HepG2 (cell line): Measurements from ENCODE around the gene PRM2. TPM values are rescaled to one million over a fixed set of nuclear protein-coding genes. Genes with fewer than 3 reads are reported as not detected.

Source experiments
- AHR ChIP-seq: IDR thresholded peaks from 2 replicates; pipeline ENCODE4 v1.6.1; 2018; ENCODE audit warnings: missing genetic modification reagents, missing compliant biosample characterization
- GATAD1 ChIP-seq: IDR thresholded peaks from 2 replicates; pipeline ENCODE4 v1.6.1; 2016; ENCODE audit warnings: missing genetic modification reagents, missing compliant biosample characterization
- NONO ChIP-seq, 2 experiments: fragments of 450-650 bp in 1 of 2; sonication (generic) in 1 of 2; formaldehyde crosslinking in 1 of 2; IDR thresholded peaks in 1 of 2; conservative IDR thresholded peaks in 1 of 2; 2 replicates each; pipeline versions ENCODE4 v1.6.1 to v1.8.0; 2017 to 2022; ENCODE audit warnings: mild to moderate bottlenecking in 1 of 2, missing genetic modification reagents in 1 of 2, moderate library complexity in 1 of 2
- PTBP1 ChIP-seq: fragments of 200-400 bp; formaldehyde crosslinking; IDR thresholded peaks from 2 replicates; pipeline ENCODE4 v1.6.1; 2018; ENCODE audit warnings: low read length, low read depth; ENCODE audit not compliant: poor library complexity, severe bottlenecking
- SIN3A ChIP-seq: IDR thresholded peaks from 2 replicates; pipeline ENCODE4 v1.6.1; 2011; ENCODE audit warnings: low read depth, mild to moderate bottlenecking, control low read depth, low read length, borderline replicate concordance
- polyA plus RNA-seq, 8 experiments: library from polyadenylated mRNA; depleted of rRNA in 3 of 8; stranded (reverse) in 7 of 8; unstranded in 1 of 8; fragments of >200 nt; fragmentation: Illumina TruSeq in 4 of 8; extraction: Trizol in 4 of 8; gene quantifications; 2 replicates each; pipeline versions ENCODE4 v1.2.1 to v1.2.3, GENCODE V29; 2011 to 2016; ENCODE audit warnings: low read depth in 4 of 8, missing spikeins in 1 of 8, mixed read lengths in 1 of 8; ENCODE audit not compliant: insufficient read depth in 1 of 8
- total RNA-seq, 5 experiments: library from RNA; depleted of rRNA; stranded (reverse); fragments of >200 nt; fragmentation: Illumina TruSeq; extraction: Trizol; gene quantifications; 2 replicates each; pipeline ENCODE4 v1.2.3, GENCODE V29; 2016; ENCODE audit warnings: low read depth in 1 of 5
- TF ChIP-seq, protein P1 (sequence below): sonication (generic); formaldehyde crosslinking; conservative IDR thresholded peaks from 2 replicates; pipeline ENCODE4 v1.8.1; 2023; ENCODE audit warnings: missing genetic modification reagents
- TF ChIP-seq, protein P2 (sequence below): sonication (generic); formaldehyde crosslinking; IDR thresholded peaks from 2 replicates; pipeline ENCODE4 v1.4.0; 2020; ENCODE audit warnings: mild to moderate bottlenecking, low read depth, missing genetic modification reagents
- TF ChIP-seq, protein P3 (sequence below): fragments of 450-650 bp; IDR thresholded peaks from 2 replicates; pipeline ENCODE4 v1.6.1; 2017; ENCODE audit warnings: mild to moderate bottlenecking
- TF ChIP-seq, protein P4 (sequence below): sonication (generic); formaldehyde crosslinking; IDR thresholded peaks from 2 replicates; pipeline ENCODE4 v1.5.0; 2020; ENCODE audit warnings: missing genetic modification reagents
- TF ChIP-seq, protein P5 (sequence below): sonication (generic); formaldehyde crosslinking; IDR thresholded peaks from 2 replicates; pipeline ENCODE4 v1.9.0; 2021; ENCODE audit warnings: missing genetic modification reagents, borderline replicate concordance
- TF ChIP-seq, protein P6 (sequence below), 2 experiments: IDR thresholded peaks; 2 replicates each; pipeline ENCODE4 v1.6.1; 2011 to 2012; ENCODE audit warnings: low read length in 2 of 2, borderline replicate concordance in 1 of 2, low read depth in 1 of 2, mild to moderate bottlenecking in 1 of 2, moderate library complexity in 1 of 2
- TF ChIP-seq, protein P7 (sequence below): sonication (generic); formaldehyde crosslinking; IDR thresholded peaks from 2 replicates; pipeline ENCODE4 v1.8.0; 2022; ENCODE audit warnings: mild to moderate bottlenecking, missing genetic modification reagents, borderline replicate concordance

PRM2 gene
- total and polyA plus RNA-seq, 2 of the 13 experiments (the other 11 are each of a cell fraction or from before 2014, with no cell fraction given): 0.54 TPM; not detected in 1

DNA sequence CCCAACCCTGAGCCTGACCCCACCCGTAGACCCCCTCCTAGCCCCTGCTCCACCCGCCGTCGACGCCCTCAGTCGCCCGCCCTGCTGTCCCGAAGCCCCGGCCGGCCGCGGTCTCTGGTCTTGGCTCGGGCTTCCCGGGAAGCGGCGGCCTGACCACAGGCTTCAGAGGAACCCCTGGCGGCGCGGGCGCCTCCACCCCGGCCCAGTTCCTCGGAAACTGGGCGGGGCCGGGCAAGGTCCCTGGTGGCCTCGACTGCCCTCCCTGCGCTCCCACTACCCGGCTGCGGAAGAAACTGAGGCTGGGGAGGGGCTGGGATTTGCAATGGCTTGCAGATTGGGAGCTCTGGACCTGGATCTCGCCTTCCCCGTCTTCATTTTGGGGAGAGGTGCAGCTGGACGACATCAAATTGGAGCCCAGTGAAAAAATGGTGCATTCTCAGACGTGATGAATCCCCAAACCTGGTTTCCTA lies 19.6 kb downstream of the PRM2 start (continued):
- TF ChIP-seq, protein P1, sequence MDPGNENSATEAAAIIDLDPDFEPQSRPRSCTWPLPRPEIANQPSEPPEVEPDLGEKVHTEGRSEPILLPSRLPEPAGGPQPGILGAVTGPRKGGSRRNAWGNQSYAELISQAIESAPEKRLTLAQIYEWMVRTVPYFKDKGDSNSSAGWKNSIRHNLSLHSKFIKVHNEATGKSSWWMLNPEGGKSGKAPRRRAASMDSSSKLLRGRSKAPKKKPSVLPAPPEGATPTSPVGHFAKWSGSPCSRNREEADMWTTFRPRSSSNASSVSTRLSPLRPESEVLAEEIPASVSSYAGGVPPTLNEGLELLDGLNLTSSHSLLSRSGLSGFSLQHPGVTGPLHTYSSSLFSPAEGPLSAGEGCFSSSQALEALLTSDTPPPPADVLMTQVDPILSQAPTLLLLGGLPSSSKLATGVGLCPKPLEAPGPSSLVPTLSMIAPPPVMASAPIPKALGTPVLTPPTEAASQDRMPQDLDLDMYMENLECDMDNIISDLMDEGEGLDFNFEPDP (CRISPR knock-in tag): no peak
- TF ChIP-seq, protein P2, sequence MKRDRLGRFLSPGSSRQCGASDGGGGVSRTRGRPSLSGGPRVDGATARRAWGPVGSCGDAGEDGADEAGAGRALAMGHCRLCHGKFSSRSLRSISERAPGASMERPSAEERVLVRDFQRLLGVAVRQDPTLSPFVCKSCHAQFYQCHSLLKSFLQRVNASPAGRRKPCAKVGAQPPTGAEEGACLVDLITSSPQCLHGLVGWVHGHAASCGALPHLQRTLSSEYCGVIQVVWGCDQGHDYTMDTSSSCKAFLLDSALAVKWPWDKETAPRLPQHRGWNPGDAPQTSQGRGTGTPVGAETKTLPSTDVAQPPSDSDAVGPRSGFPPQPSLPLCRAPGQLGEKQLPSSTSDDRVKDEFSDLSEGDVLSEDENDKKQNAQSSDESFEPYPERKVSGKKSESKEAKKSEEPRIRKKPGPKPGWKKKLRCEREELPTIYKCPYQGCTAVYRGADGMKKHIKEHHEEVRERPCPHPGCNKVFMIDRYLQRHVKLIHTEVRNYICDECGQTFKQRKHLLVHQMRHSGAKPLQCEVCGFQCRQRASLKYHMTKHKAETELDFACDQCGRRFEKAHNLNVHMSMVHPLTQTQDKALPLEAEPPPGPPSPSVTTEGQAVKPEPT (CRISPR knock-in tag): no peak
- TF ChIP-seq SIN3A (no peak), AHR (CRISPR knock-in tag) (no peak), PTBP1 (no peak), NONO (IDR thresholded peaks at IDR 0.05) (no peak), NONO (CRISPR knock-in tag; conservative IDR thresholded peaks at IDR 0.05) (no peak; the same call in none of the 2 replicates), GATAD1 (CRISPR knock-in tag) (no peak; the same call in 1 of the 2 replicates)
- TF ChIP-seq, protein P3, sequence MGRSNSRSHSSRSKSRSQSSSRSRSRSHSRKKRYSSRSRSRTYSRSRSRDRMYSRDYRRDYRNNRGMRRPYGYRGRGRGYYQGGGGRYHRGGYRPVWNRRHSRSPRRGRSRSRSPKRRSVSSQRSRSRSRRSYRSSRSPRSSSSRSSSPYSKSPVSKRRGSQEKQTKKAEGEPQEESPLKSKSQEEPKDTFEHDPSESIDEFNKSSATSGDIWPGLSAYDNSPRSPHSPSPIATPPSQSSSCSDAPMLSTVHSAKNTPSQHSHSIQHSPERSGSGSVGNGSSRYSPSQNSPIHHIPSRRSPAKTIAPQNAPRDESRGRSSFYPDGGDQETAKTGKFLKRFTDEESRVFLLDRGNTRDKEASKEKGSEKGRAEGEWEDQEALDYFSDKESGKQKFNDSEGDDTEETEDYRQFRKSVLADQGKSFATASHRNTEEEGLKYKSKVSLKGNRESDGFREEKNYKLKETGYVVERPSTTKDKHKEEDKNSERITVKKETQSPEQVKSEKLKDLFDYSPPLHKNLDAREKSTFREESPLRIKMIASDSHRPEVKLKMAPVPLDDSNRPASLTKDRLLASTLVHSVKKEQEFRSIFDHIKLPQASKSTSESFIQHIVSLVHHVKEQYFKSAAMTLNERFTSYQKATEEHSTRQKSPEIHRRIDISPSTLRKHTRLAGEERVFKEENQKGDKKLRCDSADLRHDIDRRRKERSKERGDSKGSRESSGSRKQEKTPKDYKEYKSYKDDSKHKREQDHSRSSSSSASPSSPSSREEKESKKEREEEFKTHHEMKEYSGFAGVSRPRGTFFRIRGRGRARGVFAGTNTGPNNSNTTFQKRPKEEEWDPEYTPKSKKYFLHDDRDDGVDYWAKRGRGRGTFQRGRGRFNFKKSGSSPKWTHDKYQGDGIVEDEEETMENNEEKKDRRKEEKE: no peak
- TF ChIP-seq, protein P4, sequence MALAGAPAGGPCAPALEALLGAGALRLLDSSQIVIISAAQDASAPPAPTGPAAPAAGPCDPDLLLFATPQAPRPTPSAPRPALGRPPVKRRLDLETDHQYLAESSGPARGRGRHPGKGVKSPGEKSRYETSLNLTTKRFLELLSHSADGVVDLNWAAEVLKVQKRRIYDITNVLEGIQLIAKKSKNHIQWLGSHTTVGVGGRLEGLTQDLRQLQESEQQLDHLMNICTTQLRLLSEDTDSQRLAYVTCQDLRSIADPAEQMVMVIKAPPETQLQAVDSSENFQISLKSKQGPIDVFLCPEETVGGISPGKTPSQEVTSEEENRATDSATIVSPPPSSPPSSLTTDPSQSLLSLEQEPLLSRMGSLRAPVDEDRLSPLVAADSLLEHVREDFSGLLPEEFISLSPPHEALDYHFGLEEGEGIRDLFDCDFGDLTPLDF (CRISPR knock-in tag): no peak
- TF ChIP-seq, protein P5, sequence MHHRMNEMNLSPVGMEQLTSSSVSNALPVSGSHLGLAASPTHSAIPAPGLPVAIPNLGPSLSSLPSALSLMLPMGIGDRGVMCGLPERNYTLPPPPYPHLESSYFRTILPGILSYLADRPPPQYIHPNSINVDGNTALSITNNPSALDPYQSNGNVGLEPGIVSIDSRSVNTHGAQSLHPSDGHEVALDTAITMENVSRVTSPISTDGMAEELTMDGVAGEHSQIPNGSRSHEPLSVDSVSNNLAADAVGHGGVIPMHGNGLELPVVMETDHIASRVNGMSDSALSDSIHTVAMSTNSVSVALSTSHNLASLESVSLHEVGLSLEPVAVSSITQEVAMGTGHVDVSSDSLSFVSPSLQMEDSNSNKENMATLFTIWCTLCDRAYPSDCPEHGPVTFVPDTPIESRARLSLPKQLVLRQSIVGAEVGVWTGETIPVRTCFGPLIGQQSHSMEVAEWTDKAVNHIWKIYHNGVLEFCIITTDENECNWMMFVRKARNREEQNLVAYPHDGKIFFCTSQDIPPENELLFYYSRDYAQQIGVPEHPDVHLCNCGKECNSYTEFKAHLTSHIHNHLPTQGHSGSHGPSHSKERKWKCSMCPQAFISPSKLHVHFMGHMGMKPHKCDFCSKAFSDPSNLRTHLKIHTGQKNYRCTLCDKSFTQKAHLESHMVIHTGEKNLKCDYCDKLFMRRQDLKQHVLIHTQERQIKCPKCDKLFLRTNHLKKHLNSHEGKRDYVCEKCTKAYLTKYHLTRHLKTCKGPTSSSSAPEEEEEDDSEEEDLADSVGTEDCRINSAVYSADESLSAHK (CRISPR knock-in tag): no peak
- TF ChIP-seq, protein P6, sequence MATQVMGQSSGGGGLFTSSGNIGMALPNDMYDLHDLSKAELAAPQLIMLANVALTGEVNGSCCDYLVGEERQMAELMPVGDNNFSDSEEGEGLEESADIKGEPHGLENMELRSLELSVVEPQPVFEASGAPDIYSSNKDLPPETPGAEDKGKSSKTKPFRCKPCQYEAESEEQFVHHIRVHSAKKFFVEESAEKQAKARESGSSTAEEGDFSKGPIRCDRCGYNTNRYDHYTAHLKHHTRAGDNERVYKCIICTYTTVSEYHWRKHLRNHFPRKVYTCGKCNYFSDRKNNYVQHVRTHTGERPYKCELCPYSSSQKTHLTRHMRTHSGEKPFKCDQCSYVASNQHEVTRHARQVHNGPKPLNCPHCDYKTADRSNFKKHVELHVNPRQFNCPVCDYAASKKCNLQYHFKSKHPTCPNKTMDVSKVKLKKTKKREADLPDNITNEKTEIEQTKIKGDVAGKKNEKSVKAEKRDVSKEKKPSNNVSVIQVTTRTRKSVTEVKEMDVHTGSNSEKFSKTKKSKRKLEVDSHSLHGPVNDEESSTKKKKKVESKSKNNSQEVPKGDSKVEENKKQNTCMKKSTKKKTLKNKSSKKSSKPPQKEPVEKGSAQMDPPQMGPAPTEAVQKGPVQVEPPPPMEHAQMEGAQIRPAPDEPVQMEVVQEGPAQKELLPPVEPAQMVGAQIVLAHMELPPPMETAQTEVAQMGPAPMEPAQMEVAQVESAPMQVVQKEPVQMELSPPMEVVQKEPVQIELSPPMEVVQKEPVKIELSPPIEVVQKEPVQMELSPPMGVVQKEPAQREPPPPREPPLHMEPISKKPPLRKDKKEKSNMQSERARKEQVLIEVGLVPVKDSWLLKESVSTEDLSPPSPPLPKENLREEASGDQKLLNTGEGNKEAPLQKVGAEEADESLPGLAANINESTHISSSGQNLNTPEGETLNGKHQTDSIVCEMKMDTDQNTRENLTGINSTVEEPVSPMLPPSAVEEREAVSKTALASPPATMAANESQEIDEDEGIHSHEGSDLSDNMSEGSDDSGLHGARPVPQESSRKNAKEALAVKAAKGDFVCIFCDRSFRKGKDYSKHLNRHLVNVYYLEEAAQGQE (IDR thresholded peaks at IDR 0.05; ENCODE audit: borderline replicate concordance in 1 of 2, low read depth in 1 of 2, low read length in 2 of 2): no peak
- TF ChIP-seq, protein P7, sequence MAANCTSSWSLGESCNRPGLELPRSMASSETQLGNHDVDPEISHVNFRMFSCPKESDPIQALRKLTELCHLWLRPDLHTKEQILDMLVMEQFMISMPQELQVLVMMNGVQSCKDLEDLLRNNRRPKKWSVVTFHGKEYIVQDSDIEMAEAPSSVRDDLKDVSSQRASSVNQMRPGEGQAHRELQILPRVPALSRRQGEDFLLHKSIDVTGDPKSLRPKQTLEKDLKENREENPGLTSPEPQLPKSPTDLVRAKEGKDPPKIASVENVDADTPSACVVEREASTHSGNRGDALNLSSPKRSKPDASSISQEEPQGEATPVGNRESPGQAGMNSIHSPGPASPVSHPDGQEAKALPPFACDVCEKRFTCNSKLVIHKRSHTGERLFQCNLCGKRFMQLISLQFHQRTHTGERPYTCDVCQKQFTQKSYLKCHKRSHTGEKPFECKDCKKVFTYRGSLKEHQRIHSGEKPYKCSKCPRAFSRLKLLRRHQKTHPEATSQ: no peak
